ENCODE measurements around the gene SMAP2. TPM values are rescaled to one million over a fixed set of nuclear protein-coding genes. Genes with fewer than 3 reads are reported as not detected.

SMAP2 gene
- total RNA-seq, 1 donor from 2014 or later = 39.5 TPM

DNA sequence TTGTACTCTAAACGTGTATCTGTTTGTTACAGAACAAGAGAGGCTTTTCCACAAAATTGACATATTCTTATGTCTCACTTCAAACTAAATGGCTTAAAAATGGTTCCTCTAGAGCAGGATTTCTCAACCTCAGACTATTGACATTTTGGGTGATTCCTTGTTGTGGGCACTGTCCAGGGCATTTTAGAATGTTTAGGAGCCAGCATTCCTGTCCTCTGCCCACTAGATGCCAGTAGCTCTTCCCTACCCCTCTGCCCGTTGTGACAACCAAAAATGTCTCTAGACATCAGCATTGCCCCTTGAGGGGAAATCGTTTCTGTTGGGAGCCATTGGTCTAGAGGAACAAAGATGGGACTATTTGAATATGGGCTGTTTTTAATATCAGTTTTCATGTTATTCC lies 17.3 kb downstream of the SMAP2 start:
- DNase-seq (ENCODE audit: low spot score) = no peak

DNA sequence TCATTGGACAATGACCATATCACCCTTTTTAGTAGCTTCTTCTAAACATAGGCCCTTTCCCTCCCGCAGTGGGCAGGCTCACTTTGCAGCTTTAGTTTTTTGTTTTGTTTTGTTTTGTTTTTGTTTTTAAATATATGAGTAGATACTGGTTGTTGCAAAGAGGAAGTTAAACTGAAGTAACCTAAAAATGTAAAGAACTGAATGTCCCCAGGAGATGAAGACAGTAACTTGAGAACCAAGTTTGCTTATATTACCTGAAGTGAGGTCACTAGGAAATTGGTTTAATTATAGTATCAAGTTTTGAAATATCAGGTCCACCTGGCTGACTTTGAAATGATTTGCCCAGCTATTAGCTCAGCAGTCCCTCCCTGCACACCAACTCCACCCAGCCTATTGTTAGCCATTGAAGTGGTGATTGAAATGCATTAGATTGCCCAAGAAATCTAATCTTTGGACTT lies 18.2 kb downstream of the SMAP2 start:
- DNase-seq (ENCODE audit: low spot score) = no peak

DNA sequence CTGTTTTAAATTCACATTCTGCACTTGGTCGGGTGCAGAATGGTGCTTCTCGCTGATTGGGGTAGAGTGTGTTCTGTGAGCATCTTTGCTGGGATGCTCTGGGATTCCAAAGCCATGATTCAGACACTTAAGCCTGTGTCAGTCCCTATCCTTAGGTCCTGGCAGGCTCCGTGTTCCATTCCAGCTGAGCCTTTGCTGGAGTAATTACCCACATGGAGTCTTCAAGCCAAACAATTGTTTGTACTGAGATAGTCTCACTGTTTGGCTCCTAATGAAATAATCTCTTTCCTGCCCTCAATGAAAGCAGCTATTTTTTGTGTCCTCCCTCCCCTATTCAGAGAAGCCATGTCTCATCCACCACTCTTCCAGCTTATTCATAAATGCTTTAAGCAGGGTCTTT lies 18.7 kb downstream of the SMAP2 start:
- no peak for DNase-seq (ENCODE audit: low spot score)

DNA sequence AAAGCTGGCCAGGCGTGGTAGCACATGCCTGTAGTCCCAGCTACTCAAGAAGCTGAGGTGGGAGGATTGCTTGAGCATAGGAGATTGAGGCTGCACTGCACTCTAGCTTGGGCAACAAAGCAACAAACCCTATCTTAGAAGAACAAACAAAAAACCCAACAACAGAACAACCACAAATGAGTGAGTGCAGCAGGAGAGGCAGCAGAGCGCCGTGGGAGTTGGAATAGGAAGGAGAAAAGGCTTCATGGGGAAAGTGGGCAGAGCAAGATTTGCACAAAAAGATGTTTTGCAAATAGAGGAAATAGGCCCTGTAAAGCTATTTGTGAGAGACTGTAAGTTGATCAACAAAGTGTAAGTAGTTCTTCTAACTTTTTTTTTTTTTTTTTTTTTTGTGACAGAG lies 19.6 kb downstream of the SMAP2 start:
- DNase-seq (ENCODE audit: low spot score) = no peak

- DNase-seq (ENCODE audit: low spot score) = no peak
These were observed 21.1 kb downstream of the SMAP2 start for GRCh38 chr1:40394491-40395172.

GRCh38 chr1:40395190-40396175 lies 22.0 kb downstream of the SMAP2 start:
- no peak for DNase-seq (ENCODE audit: low spot score)

- DNase-seq (ENCODE audit: low spot score) = no peak
These were observed 22.9 kb downstream of the SMAP2 start for GRCh38 chr1:40396420-40396819.

GRCh38 chr1:40397258-40397657 lies 23.7 kb downstream of the SMAP2 start:
- no peak for DNase-seq (ENCODE audit: low spot score)

GRCh38 chr1:40399984-40400704 lies 26.6 kb downstream of the SMAP2 start:
- DNase-seq (ENCODE audit: low spot score) = no peak

DNA sequence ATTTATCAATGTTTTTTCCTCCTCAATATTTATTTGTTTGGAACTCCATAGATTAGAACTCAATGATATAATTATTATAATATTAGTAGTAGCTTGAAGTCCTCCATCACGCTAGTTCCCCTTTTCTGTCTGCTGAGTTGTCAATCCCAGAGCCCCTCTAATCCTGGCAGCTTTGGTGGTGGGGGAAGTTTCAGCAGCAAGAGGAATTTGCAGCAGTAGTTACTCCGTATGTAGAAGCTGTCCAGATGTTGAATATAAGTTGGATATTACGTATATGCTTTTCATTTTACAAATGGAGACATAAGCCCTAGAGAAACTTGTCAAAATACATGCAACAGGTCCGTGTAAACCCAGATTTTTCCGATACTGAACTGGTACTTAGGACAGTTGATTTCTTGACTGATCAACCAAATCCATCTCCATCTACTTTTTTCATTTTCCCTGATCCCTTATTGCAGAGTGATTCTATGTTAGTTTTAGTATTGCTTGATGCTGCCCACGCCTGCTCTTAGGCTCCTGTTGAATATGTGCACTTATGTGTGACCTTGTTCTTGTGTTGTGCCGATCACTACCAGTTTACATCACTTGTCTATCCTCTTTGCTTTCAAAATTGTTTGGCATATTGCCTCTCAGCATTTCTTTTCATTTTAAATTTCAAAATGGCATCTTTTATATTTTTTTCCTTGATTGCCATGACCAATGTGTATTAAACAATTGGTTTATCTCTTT lies 28.1 kb downstream of the SMAP2 start:
- no peak for DNase-seq (ENCODE audit: low spot score)

DNA sequence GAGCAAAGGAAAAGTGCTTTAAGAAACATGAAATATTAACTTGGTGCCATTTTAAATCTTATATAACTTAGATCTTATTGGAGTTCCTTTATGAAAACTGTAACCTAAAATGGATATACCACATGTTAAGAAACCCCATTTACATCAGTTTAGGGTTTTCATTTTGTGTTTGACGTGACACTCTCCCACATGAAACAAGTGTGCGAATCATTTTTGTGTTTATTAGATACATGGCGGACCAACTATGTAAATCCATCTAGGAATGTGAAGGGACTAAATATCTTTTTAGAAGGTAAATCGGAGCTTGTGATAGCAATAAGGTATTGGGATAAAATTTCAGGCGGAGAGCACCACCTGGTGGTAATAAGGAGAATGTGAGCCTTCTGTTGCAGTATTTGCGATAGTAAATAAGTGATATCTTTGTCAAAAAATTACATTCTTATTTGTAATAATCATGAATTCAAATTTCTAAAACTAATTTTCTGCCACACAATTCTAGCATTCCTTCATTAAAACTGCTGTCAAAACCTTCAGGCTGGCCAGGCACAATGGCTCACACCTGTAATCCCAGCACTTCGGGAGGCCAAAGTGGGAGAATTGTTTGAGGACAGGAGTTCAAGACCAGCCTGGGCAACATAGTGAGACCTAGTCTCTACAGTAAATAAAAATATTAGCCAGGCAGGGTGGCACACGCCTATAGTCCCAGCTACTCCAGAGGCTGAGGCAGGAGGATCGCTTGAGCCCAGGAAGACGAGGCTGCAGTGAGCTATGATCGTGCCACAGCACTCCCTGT lies 31.3 kb downstream of the SMAP2 start:
- DNase-seq (ENCODE audit: low spot score) = no peak

DNA sequence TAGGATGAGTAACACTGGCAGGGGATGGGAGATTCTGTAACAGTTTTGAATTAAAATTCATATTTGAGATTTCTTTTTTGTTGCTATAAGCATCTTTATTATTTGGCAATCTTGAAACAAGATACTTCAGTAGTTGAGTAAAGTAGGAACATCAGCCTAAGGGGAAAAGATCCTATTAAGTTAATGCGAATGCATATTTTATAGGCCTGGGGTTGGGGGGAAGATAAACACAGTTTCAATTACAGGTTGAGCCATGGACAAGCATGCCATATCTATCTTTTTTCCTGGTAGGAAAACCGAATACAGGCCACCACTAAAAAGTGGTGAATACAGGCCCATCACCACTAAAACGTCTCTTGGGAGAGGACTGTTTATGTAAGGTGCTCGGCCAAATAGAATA lies 32.3 kb downstream of the SMAP2 start:
- no peak for DNase-seq (ENCODE audit: low spot score)

GRCh38 chr1:40407453-40407852 lies 33.9 kb downstream of the SMAP2 start:
- DNase-seq (ENCODE audit: low spot score) = no peak

DNA sequence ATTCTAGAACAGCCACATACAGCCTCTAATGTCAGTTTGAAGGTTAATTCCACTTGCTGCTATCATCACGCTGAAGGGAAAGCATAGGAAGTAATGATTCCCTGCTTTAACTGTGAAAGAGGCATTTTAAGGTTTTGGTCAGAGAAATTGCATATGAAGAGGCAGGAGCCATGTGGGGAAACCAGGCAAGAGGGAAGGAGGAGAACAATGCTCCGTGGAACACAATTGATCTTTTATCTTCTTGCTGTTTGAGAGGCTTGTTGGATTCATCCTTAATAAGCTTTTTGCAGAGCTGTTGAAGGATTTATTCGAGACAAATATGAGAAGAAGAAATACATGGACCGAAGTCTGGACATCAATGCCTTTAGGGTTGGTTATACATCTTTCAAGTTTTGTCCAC lies 35.9 kb downstream of the SMAP2 start:
- no peak for DNase-seq (ENCODE audit: low spot score)

DNA sequence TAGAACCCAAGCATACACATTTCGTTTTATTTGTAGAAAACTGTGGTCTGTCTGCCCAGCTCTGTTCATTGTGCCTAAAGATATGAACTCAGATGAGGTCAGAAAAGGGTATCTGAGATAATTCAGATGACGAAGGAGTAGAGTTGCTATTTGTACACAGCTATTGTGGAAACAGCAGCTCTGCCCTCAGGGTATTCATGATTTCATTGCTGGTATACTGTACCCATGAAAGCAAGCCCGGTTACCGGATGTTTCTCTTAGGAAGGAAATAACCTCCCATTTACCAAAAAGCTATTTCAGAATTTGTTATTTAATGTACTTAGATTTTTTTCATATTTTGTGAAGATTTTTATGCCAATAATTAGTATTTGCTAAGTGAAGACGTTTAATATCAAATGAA lies 37.8 kb downstream of the SMAP2 start:
- DNase-seq (ENCODE audit: low spot score) = no peak

DNA sequence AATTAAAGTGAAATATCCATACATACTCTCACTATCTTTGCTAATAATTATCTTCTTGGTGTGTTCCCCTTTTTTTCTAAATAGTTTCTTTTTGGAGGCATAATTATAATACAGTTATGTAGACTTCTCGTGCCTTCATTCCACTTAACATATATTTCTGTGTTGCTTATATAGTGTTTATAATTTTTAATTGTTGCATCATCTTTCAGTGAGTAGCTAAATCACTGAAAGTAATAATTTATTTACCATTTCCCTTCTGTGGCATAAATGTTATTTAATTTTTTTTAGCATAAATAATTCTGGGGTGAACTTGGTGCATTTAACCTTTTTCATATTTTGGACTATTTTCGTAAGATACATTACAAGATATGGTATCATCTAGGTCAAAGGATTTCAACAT lies 38.3 kb downstream of the SMAP2 start:
- DNase-seq (ENCODE audit: low spot score) = no peak

DNA sequence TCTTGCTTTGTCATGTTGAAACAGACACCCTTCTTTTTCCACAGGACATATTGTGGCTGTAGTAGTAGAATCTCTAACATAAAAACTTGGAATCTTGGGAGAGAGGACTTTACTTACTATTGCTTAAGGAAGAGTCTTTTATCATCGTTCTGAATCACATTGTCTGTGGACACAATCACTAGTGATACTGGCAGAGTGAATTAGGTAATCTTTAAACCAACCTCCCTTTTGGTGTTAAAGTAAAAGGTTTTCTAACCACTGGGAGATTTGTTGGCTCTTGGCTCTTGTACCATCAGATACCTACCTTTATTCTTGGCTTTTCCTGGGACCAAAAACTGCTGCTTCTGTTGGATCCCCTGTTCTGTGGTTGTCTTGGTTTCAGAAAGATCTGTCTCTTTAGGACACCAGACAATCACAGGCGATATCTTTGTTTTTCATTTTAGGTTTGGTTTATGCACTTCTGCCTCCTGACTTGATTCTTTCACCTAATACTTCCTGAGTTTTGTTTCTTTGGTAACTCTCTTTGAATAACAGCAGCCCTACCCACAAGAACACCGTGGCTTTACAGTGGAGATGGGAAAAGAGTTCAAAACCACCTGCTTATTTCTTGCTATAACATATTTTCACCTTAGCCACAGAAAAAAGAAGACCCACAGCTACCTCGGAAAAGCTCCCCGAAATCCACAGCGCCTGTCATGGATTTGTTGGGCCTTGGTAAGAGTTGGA lies 40.2 kb downstream of the SMAP2 start:
- DNase-seq (ENCODE audit: low spot score) = no peak

GRCh38 chr1:40414331-40414730 lies 40.8 kb downstream of the SMAP2 start:
- no peak for DNase-seq (ENCODE audit: low spot score)

- DNase-seq (ENCODE audit: low spot score) = no peak
These were observed 43.2 kb downstream of the SMAP2 start for GRCh38 chr1:40416709-40417108.

Data from ureter (tissue), 1 donor.